ENCODE results near the gene DLD.

DNA sequence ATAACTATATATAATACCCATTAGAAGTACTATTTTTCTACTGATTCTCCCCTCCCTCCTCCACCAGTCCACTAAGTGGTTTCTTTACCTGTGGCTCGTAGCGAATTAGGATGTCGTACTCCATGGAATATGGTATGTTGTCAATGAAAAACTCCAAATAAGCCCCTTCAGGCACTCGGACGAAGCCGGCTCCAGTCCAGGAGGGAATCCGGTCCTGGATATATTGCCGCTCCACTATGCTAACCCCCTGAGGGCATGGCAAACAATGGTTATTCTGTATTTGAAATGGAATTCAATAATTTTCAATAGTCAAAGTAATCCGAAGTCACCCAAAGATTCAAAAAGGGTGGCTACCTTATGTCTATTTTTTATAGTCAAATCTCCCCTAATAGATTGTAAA is 71.8 kb downstream of the DLD start:
- TF ChIP-seq, protein P1, sequence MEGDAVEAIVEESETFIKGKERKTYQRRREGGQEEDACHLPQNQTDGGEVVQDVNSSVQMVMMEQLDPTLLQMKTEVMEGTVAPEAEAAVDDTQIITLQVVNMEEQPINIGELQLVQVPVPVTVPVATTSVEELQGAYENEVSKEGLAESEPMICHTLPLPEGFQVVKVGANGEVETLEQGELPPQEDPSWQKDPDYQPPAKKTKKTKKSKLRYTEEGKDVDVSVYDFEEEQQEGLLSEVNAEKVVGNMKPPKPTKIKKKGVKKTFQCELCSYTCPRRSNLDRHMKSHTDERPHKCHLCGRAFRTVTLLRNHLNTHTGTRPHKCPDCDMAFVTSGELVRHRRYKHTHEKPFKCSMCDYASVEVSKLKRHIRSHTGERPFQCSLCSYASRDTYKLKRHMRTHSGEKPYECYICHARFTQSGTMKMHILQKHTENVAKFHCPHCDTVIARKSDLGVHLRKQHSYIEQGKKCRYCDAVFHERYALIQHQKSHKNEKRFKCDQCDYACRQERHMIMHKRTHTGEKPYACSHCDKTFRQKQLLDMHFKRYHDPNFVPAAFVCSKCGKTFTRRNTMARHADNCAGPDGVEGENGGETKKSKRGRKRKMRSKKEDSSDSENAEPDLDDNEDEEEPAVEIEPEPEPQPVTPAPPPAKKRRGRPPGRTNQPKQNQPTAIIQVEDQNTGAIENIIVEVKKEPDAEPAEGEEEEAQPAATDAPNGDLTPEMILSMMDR (IDR thresholded peaks at IDR 0.05), result no peak
- TF ChIP-seq POLR2AphosphoS5 (IDR thresholded peaks at IDR 0.05) (no peak), EP300 (IDR thresholded peaks at IDR 0.05; ENCODE audit: low read depth) (no peak), POLR2A (IDR thresholded peaks at IDR 0.05) (no peak)
